T-helper 2 cell treated with Interferon-gamma antibody and Interleukin-4, amounts not matched to agents 100 ng/mL and 5 ng/mL, for 36 hours (primary cell): ENCODE results near the gene FHL2. TPM values are rescaled to one million over a fixed set of nuclear protein-coding genes. Genes with fewer than 3 reads are reported as not detected.

Experiments
- intact Hi-C: fragments of 100-400 bp; cut with micrococcal nuclease; formaldehyde crosslinking; loops from one replicate; pipeline ENCODE4 v1.15.1; 2023
- total RNA-seq: library from RNA; stranded (reverse); gene quantifications from 2 replicates; pipeline ENCODE4 v1.2.3, GENCODE V29; 2022

FHL2 gene
- total RNA-seq, 1 donor from 2014 or later = 6.1 TPM

DNA sequence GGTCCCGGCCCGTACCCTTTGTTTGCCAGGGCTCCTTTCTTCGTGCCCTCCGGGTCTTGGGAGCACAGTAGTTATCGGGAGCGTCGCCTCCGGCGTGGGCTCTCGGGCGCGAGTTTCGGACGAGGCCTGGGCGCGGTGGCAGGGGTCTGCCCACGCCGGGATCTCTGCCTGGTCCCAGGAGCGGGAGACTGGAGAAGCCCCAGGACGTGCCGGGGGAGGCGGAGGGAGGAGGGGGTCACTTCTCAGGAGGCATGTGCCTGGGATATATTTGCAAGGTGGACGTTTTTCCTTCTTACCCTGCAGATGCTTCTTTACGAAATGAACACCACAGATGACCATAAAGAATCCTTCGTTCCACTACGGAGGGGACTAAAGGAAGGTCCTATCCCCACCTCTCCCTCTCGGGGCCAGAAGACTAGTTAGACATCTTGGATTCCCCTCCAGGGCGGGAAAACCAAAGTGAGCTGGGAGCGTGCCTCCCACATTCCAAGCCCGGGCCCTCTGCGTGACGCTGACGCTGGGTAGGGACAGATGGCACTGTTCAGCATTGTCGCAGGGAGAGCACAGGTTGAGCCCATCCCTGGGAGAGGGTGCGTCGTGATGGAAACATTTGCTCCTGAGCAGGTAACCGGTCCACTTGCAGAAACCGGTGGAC is 483 bp upstream of the FHL2 start:
- intact Hi-C loops = loop anchor here (5.0 kb wide), 1 partner anchor 62 kb away; the partner anchor contains the start of gene C2orf49

DNA sequence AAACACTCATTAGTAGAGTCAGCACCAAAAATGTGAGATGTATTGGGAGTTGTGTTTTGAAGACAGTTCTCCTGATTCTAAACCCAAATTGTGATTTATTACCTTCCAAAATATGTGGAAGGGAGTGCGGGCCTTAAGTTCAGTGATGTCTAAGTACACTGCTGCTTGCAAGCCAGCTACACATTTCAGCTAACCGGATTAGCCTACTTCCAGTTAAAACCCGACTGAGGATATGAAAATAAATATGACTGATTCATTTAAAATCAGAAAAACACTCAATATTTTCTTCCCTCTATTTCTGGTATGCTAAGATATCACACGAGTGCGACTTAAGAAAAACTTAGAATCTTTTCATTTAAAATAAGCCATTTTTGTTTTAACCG is 907 bp downstream of the FHL2 start:
- intact Hi-C loops = loop anchor here (5.0 kb wide), 1 partner anchor 61 kb away; the partner anchor contains the start of gene C2orf49

DNA sequence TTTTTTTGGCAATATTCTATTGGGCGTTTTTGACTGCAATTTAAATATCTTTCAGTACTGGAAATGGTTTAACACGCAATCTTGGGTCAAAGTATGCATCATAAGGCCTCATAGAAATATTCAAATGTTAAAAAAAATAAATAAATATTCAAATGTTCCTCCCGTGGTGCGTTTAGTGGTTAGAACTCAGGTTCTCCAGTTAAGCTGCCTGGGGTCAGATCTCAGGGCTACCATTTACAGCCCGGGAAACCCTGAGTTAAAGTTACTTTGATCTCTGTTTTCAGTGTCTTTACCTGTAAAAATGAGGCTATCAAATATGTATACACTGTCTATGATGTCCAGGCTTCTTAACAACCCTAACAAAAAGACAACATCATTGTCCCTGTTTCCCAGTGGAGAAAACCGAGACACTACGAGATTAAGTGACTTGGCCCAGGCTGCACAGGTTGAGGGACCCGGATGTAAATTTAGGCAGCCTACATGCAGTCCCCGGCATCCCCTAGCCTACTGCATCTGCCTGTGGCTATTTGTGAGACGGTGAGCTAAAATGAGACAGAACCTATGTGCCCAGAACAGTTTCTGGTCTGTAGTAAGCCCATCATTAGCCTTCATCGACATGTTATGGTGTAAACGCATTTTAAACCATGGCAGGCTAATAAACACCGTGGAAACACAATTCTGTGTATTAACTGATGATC is 1.7 kb downstream of the FHL2 start:
- intact Hi-C loops = loop anchor here (5.0 kb wide), 1 partner anchor 60 kb away; the partner anchor contains the start of gene C2orf49

DNA sequence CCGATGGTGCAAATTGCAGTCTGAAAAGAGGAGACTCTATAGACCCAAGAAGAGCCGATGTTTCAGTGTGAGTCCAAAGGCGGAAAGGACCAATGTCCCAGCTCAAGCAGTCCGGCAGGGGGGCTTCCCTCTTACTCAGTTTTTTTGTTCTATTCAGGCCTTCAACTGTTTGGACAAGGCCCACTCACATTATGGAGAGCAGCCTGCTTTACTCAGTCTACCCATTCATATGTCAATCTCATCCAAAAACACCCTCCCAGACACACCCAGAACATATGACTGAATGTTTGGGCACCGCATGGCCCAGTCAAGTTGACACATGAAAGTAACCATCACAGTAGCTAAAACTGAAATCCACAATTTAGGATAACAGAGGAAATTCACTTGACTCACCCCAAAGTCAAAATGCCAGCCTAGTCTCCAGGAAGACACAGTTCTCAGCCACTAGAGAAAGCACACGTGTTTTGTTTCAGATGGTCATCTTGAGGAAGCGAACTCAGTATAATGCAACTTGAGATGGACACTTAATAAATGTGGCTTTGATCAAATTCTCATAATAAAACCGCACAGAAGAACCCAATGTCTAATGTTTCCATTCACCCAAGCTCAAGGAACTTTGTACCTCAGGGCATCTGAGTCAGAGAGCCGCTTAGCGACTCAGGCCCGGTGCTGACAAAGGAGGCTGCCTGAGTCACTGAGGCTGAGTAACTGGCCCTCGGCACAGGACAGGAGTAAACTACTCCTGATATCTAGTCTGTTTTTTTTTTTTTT is 2.4 kb downstream of the FHL2 start:
- intact Hi-C loops = loop anchor here (5.0 kb wide), 1 partner anchor 59 kb away; the partner anchor contains the start of gene C2orf49

DNA sequence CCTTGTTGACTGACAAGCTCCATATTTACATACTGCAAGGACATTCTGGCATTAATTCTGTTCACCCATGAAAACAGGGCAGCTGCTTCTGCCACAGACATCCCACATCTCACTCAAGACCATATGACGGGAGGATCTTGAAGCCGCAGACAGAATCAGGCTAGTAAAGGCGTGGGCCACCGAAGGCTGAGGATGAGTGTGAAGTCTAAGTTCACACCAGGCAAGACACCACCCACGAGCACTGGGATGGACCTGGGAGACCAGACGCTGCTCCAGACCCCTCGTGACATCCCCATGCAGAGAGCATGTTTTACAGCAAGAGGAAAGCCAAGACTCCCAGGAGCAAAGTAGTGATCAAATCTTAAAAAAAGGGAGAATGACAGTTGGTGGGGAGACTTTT is 3.2 kb downstream of the FHL2 start:
- intact Hi-C loops = loop anchor here (5.0 kb wide), 1 partner anchor 58 kb away; the partner anchor contains the start of gene C2orf49

DNA sequence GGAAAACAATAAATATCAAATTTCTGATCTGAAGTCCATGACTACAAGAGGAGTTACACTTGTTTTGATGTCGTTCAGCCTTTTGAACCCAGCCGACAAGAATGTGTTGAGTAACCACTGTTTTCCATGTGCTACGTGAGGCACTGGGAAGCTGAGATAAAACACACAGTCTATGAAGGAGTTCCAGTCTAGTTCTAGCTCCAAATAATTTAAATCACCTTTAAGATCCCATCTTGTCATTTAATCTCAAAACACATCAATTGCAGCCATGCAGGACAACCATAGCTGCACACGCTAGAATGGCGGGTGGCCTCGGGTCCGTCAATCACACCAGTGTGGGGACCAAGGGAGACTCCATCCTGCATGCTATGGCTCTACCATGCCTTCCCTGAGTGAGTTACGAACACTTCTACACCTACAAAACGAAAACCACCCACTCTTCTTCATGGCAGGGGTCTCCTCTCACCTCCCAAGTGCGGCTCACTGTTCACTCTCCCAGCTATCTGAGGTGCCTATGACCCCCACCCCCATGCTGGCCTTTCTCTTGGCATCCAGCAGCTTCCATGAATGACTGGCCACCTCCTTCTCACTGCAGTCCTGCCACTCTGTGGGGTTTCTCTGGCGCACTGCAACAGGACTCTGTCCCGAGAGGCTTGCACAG is 3.8 kb downstream of the FHL2 start:
- intact Hi-C loops = loop anchor here (5.0 kb wide), 1 partner anchor 58 kb away; the partner anchor contains the start of gene C2orf49

DNA sequence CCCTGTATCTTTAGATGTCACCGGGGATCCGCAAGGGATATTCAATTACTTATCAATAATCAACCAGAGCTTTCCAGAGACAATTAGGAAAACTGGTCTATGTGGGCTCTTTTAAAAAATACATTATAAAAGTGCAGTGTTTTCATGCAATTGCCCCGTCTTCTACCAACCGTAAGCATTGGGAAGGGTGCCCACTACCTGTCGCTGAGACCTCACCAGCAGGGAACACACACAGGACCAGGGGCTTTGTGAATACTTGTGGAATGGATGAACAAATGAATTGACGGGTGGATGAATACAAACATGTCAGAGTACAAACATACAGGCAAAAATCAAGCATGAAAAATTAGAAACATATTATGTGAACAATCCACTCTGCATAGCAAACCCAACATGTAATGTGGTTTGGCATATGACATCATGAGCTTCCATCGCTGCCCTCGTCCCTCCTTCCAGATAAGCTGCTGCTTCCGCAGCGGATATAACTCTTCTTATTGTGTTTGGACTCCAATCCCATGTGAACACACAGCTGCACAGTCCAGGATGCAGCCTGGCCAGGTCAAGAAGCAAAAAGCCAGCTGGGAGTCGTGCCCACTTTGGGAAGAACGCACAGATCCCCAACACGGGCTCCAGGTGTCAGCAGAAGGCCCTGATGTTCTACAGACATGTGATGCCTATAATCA is 5.3 kb downstream of the FHL2 start:
- intact Hi-C loops = no loop called here

DNA sequence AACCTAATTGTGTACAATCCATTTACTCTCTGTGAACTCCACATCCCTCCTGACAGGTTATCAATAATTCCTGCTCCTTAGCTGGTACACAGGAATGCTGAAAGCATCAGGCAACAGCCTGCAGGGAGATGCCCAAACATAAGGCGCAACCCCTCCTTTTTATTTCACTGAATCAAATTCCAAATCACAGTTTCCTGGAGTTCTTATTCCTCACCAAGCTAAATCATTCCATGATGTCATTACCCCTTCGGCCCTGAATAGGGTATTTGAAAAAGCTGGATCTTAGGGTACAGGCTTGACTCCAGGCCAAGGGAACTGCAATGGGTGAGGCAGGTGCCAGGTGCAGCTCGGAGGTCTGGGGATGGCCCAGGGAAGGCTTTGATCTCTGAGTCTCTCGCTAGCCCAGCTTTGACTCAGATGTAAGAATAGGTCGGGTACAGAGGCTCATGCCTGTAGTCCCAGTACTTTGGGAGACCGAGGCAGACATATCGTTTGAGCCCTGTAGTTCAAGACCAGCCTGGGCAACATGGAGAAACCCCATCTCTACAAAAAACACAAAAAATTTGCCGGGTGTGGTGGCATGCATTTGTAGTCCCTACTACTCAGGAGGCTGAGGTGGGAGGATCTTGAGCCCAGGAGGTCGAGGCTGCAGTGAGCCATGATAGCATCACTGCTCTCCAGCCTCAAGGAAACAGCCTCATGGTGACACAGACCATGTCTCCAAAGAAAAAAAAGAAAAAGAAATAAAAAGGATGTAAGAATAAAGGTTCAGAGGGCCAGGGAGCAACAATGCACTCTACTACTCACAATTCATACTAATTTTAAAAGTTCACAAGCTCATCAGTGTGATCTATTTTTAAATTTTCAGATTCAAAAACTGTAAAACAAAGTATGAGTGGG is 6.8 kb downstream of the FHL2 start:
- intact Hi-C loops = no loop called here

DNA sequence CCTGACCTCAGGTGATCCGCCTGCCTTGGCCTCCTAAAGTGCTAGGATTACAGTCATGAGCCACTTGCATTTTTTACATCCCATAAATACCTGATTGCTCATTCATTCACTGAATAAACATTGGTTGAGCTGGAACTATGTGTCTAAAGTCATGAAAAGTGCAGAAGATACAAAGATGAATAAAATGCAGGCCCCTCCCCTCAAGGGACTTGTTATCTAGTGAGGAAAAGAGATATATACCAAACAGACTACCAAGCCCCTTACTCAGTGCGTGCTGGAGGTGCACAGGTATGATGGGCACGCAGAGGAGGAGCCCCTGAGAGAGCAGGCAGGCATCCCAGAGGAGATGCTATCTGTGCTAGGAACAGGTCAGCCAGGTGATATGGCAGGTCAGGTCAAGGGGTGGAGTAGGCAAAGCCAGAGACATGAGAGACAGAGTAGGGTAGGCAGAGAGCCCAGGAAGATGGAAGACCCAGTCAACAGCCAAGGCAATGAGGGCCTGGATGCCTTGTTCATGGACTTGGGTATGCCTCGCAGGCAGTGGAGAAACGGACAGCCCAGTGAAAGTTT is 7.7 kb downstream of the FHL2 start:
- intact Hi-C loops = no loop called here

DNA sequence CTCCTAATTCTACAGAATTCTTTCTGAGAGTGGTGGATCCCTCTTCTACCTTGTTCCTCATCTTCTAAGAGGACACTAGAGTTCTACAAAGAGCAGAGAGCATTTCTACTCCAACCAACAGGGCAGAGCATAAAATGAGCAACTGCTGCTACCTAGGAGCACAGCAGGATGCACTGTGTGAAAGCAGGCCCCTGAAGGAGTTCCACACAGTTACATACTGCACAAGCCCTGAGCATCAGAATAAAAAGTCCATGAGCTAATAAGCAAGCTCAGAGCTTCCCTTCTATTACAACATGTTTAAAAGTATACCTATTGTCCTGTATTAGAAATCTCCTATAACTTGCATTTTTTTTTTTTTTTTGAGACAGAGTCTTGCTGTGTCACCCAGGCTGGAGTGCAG is 8.4 kb downstream of the FHL2 start:
- intact Hi-C loops = no loop called here

DNA sequence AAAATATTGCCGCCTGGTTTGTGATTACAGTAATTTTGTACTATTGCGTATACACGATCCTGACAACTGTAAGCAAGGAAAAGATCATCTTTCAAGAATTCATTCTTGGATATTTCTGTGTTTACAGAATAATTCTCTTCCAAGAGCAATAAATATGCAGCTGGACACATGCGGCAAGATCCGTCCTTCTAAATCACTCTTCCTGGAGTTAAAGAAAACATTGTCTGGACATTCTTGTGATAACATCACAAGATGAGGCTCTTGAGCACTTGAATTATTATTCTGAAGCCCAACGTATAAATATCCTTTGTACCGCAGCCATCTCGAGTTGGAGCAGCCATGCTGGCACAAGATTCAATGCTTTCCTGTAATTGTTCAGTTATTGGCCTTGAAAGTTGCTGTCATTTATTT is 9.9 kb downstream of the FHL2 start:
- intact Hi-C loops = no loop called here

DNA sequence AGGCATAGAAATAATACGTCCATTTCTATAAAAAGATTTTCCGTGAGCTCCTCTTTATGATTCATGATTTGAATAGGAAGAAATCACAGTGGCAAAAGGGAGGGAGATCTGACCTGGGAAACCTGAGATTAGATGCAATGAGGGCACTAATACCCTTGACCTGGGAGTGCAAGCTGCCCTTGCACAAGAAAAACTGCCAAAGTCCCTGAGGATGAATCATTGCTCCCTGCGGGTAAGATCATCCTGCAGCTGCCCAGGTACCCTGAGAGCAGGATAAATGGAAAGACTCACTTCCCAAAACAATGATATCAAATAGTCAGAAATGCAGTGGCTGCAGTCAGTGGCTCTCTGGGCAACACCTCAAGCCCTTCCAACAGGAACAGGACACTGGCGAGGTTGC is 11.6 kb downstream of the FHL2 start:
- intact Hi-C loops = no loop called here

DNA sequence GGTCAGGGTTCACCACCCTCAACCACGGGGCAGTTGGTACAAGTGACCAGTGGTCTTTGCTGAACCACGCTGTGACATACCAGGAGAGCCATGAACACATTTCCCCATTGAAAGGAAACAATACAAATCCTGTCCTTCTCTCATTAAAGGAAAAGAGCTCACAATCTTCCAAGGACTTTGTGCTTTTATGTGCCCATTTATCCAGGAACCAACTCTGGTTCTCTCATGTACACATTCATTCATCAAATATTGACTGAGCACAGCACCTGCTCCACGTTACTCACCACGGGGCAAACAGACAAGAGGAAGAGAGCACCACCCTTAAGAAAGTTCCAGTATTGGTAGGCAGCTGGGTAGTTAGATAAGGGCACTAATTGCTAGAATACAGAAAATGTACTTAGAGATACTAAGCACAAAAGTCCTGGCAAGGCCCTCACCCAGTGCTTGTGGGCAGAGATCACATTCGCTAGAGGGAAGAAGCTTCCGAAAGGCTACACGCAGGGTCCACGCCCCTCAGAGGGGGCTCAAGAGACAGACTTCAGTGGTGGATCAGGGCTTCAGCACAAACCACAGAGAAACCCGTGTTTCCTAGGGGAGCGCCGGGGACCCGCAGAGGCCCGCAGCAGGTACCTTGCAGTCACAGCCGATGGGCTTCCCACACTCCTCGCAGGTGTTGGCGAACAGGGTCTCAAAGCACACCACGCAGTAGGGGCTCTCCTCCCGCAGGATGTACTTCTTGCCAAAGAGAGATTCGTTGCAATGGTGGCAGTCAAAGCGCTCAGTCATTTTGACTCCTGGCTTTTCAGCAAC is 12.9 kb downstream of the FHL2 start:
- intact Hi-C loops = no loop called here

DNA sequence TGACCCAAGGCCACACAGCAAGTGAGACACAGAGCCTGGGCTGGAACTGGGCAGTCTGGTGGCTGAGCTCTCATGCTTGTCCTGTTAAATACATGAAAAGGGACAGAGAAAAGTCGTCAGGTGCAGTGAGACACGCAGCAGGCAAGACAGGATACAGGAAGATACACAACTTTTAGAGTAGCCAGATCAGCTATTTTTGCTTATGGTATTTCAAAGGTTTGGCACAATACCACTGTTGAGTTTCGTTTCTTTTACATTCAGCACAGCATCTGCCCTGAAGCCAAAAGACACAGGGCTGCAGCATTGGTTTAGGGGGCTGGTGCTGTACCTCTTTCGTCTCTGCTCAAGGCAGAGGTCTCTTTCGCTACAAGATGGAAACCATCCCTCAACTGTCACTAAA is 14.0 kb downstream of the FHL2 start:
- intact Hi-C loops = no loop called here

DNA sequence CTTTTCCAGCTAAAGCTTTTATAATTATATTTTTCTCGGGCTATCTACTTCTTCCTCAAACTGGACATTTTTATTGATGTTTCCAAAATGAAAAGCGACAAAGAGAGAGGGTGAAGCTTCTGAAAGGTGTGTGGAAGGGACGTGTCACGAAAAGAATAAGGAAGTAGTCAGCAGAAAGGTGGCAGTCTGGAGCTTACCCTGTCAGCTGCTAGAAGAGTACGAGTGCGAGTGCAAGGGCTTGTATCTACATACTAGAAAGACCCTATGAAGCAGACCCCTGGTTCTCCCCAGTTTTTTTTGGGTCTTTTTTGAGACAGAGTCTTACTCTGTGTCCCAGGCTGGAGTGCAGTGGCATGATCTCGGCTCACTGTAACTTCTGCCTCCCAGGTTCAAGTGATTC is 14.6 kb downstream of the FHL2 start:
- intact Hi-C loops = no loop called here

DNA sequence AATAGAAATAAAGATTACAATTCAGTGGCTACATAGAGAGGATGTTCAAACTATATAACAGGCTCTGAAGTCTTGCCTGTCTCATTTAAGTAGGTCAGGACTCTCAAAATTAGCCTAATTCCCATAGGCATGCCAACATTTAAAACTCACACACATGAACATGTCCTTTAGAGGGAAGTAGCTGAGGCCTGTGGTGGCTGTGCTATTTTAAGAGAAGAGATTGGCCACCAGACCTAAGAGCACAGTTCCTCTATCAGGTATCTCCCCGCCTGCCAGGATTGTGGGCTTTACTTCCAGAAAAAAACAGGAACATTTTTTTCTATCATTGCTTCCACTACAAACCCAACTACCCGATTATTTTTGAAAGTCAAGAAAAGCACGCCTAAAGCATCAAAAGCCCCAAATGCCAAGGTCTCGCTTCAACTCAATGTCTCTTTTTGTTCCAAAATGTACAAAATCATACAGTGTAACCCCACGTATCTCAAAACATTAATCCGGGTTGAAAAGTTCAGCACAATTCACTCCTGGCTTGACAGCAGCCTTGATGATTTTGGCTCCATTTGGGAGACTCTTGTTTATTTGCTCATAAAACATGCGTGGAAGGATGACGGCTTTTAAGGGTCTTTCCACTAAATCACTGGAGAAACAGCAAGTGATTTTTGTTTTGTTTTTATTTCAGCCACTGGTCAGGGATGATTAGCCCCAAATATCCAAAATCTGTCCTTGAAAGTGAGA is 15.3 kb downstream of the FHL2 start:
- intact Hi-C loops = no loop called here

DNA sequence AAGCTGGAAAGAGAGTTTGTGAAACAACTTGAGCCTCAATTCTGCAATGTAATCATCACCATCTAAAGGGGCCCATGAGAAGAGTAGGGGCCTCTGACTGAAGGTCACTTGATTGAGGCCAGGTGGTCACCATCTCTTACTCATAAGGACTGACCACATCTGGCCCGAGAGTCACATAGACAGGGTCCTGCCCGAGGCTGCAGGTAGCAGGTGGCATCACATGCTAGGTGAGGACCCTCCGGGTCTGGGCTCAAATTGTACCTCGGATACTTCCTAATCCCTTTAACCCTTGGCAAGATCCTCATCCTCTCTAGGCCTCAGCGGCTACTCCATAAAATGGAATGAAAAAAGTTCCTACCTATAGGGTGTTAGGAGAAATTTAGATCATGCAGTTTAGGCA is 16.7 kb downstream of the FHL2 start:
- intact Hi-C loops = no loop called here

DNA sequence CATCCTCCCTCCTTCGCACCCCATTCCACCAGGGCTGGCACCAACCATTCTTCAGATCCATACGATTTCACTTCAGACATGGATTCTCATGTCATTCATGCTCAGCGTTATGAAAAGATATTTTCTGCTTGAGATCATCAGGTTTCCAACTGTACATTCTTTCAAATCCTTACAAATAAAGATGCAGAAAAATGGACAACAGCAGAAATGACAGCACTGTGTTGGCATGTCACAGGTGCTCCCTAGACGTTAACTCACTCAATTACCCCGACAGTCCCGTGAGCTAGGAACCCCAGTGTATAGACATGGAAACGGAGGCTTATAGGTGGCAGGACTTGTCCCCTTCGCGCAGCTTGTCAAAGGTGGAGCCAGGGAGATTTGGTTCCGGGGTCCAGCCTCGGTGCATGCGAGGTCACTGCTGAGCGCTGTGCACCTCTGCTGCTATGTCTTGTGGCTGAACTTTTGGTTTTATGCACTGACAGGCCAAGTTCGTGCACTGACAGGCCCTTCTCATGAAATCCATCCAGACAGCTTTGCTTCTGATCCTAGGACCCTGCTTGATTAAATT is 17.7 kb downstream of the FHL2 start:
- intact Hi-C loops = no loop called here
